Measurements from ENCODE around the gene LDLRAD3.
"Not testable (repeated sequence)": the region's sequence is repeated elsewhere in the genome, so short reads cannot be mapped to it uniquely, and the experiment has no call there.

LDLRAD3 gene, protein sequence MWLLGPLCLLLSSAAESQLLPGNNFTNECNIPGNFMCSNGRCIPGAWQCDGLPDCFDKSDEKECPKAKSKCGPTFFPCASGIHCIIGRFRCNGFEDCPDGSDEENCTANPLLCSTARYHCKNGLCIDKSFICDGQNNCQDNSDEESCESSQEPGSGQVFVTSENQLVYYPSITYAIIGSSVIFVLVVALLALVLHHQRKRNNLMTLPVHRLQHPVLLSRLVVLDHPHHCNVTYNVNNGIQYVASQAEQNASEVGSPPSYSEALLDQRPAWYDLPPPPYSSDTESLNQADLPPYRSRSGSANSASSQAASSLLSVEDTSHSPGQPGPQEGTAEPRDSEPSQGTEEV

GRCh38 chr11:35943713-35944502, at the start of gene LDLRAD3:
TSS of gene LDLRAD3 (plus strand) at chr11:35944062. CDS start at chr11:35944099, 37 bp downstream.
- H3K9me3 ChIP-seq (ENCODE audit: control insufficient read depth, insufficient read depth, low read length), result no peaks in the 10 kb centered on the region
- peak within 1 kb of the TSS; percentile 79 for H3K4me3 ChIP-seq (ENCODE audit: low read depth, low read length)
- peaks cover 26% of the 10 kb centered on the region for H3K27me3 ChIP-seq (ENCODE audit: control insufficient read depth, insufficient read depth, low read length)
- no peaks in the 10 kb centered on the region for H3K36me3 ChIP-seq (ENCODE audit: control insufficient read depth, insufficient read depth, low read length)
- peaks cover 12% of the 10 kb centered on the region for H3K4me1 ChIP-seq (ENCODE audit: control insufficient read depth, insufficient read depth, low read length)
- peak within 1 kb of the TSS; percentile 57 for H3K9ac ChIP-seq (ENCODE audit: low read depth, low read length)

DNA sequence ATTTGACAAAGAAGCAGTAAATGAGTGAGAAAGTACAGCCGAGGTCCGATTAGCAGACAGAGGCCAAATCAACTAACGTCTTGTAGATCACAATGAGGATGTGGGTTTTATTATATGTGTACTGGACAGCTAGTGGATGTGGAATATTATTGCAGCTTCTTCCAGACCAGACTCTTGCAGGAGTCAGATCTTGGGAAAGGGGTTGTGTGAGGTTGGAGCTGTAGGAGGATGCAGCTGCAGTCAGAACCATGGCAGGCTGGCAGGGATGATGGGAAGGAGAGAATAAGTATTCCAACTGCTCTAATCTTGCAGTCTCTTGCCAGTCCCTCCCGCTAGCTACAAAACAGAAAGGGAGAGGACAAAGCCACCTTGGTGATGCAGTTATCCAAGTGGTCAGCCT, 46.8 kb upstream of the LDLRAD3 start:
- Histone ChIP-seq H3K36me3 (ENCODE audit: control insufficient read depth, insufficient read depth, low read length) (no peaks in the 10 kb centered on the region), H3K27me3 (ENCODE audit: control insufficient read depth, insufficient read depth, low read length) (no peaks in the 10 kb centered on the region), H3K9me3 (ENCODE audit: control insufficient read depth, insufficient read depth, low read length) (no peaks in the 10 kb centered on the region), H3K4me1 (ENCODE audit: control insufficient read depth, insufficient read depth, low read length) (no peaks in the 10 kb centered on the region), H3K4me3 (ENCODE audit: low read depth, low read length) (no peak overlapping the region), H3K9ac (ENCODE audit: low read depth, low read length) (no peak overlapping the region)

GRCh38 chr11:35902961-35903360, 40.9 kb upstream of the LDLRAD3 start:
- no peaks in the 10 kb centered on the region for H3K36me3 ChIP-seq (ENCODE audit: control insufficient read depth, insufficient read depth, low read length)
- no peaks in the 10 kb centered on the region for H3K27me3 ChIP-seq (ENCODE audit: control insufficient read depth, insufficient read depth, low read length)
- H3K9ac ChIP-seq (ENCODE audit: low read depth, low read length), result no peak overlapping the region
- H3K9me3 ChIP-seq (ENCODE audit: control insufficient read depth, insufficient read depth, low read length), result no peaks in the 10 kb centered on the region
- no peak overlapping the region for H3K4me3 ChIP-seq (ENCODE audit: low read depth, low read length)
- H3K4me1 ChIP-seq (ENCODE audit: control insufficient read depth, insufficient read depth, low read length), result no peaks in the 10 kb centered on the region

- no peaks in the 10 kb centered on the region for H3K36me3 ChIP-seq (ENCODE audit: control insufficient read depth, insufficient read depth, low read length)
- no peak overlapping the region for H3K9ac ChIP-seq (ENCODE audit: low read depth, low read length)
- no peaks in the 10 kb centered on the region for H3K4me1 ChIP-seq (ENCODE audit: control insufficient read depth, insufficient read depth, low read length)
- H3K27me3 ChIP-seq (ENCODE audit: control insufficient read depth, insufficient read depth, low read length), result no peaks in the 10 kb centered on the region
- H3K4me3 ChIP-seq (ENCODE audit: low read depth, low read length), result no peak overlapping the region
- no peaks in the 10 kb centered on the region for H3K9me3 ChIP-seq (ENCODE audit: control insufficient read depth, insufficient read depth, low read length)
These were observed 38.1 kb upstream of the LDLRAD3 start for GRCh38 chr11:35905646-35906276.

DNA sequence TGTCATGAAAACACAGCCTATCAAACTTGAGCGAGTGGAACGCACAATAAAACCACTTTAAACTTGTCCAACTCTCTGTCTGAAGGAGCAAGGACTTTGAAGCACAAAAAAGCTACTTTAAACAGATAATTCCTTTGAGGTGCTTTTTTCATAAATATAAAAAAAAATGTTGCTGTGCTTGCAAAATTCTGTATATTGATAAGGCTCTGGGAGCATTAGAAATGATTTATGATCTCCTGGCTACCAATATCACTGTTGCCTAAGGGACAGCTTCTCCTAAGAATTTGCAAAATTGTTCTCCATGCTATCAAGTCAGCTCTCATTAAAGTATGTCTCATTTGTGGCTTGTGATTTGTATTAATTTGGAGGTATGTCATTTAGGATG, 37.6 kb upstream of the LDLRAD3 start:
- Histone ChIP-seq H3K4me1 (ENCODE audit: control insufficient read depth, insufficient read depth, low read length) (no peaks in the 10 kb centered on the region), H3K4me3 (ENCODE audit: low read depth, low read length) (no peak overlapping the region), H3K9ac (ENCODE audit: low read depth, low read length) (no peak overlapping the region), H3K9me3 (ENCODE audit: control insufficient read depth, insufficient read depth, low read length) (no peaks in the 10 kb centered on the region), H3K36me3 (ENCODE audit: control insufficient read depth, insufficient read depth, low read length) (no peaks in the 10 kb centered on the region), H3K27me3 (ENCODE audit: control insufficient read depth, insufficient read depth, low read length) (no peaks in the 10 kb centered on the region)

GRCh38 chr11:35906681-35907080, 37.2 kb upstream of the LDLRAD3 start:
- Histone ChIP-seq H3K9ac (ENCODE audit: low read depth, low read length) (no peak overlapping the region), H3K4me1 (ENCODE audit: control insufficient read depth, insufficient read depth, low read length) (no peaks in the 10 kb centered on the region)

GRCh38 chr11:35907648-35908431, 36.0 kb upstream of the LDLRAD3 start:
- Histone ChIP-seq H3K27me3 (ENCODE audit: control insufficient read depth, insufficient read depth, low read length) (no peaks in the 10 kb centered on the region), H3K9ac (ENCODE audit: low read depth, low read length) (no peak overlapping the region), H3K36me3 (ENCODE audit: control insufficient read depth, insufficient read depth, low read length) (no peaks in the 10 kb centered on the region), H3K9me3 (ENCODE audit: control insufficient read depth, insufficient read depth, low read length) (no peaks in the 10 kb centered on the region), H3K4me3 (ENCODE audit: low read depth, low read length) (no peak overlapping the region), H3K4me1 (ENCODE audit: control insufficient read depth, insufficient read depth, low read length) (no peaks in the 10 kb centered on the region)

More at GRCh38 chr11:35906681-35907080, 37.2 kb upstream of the LDLRAD3 start:
- no peak overlapping the region for H3K4me3 ChIP-seq (ENCODE audit: low read depth, low read length)
- no peaks in the 10 kb centered on the region for H3K9me3 ChIP-seq (ENCODE audit: control insufficient read depth, insufficient read depth, low read length)
- H3K27me3 ChIP-seq (ENCODE audit: control insufficient read depth, insufficient read depth, low read length), result no peaks in the 10 kb centered on the region
- no peaks in the 10 kb centered on the region for H3K36me3 ChIP-seq (ENCODE audit: control insufficient read depth, insufficient read depth, low read length)

- not testable (repeated sequence) for H3K9ac ChIP-seq (ENCODE audit: low read depth, low read length); H3K27me3 ChIP-seq (ENCODE audit: control insufficient read depth, insufficient read depth, low read length); H3K4me1 ChIP-seq (ENCODE audit: control insufficient read depth, insufficient read depth, low read length); H3K4me3 ChIP-seq (ENCODE audit: low read depth, low read length); H3K9me3 ChIP-seq (ENCODE audit: control insufficient read depth, insufficient read depth, low read length); H3K36me3 ChIP-seq (ENCODE audit: control insufficient read depth, insufficient read depth, low read length)
These were observed 35.5 kb upstream of the LDLRAD3 start for GRCh38 chr11:35908432-35908771.

DNA sequence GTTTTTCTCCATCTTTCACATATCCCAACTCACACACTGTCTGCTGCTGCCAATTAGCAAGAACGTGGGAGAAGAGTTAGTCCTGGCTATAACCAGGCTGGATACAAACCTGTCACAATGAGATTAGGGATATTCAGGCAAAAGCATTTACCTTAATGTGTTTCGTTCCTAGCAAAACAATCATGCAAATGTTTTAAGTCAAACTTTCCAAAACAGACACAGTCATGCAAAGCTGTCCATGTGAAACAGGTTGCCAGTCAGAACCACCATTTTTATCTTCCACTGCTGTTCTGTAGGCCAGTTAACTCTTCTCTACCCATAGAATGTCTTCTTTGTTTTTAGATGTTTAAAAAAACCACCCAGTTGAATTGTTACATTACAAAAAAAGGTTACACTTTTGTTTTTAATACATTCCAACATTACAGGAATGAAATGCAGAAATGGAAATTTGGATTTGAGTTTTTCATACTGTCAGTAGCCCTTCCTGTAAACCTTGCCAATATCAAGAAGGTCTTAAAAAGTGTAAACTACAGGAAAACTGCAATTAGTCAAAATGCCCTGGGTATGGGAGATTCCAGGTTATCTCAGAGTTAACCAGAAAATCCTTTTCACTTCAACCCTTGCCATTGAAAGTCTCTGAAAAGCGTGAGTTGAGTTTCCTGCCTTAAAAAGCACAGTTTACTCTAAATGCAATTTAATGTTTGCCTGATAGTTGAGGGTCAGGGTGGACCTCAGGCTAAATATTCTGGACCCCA, 34.2 kb upstream of the LDLRAD3 start:
- H3K36me3 ChIP-seq (ENCODE audit: control insufficient read depth, insufficient read depth, low read length), result no peaks in the 10 kb centered on the region
- no peaks in the 10 kb centered on the region for H3K27me3 ChIP-seq (ENCODE audit: control insufficient read depth, insufficient read depth, low read length)
- H3K4me3 ChIP-seq (ENCODE audit: low read depth, low read length), result no peak overlapping the region
- H3K4me1 ChIP-seq (ENCODE audit: control insufficient read depth, insufficient read depth, low read length), result no peaks in the 10 kb centered on the region
- H3K9ac ChIP-seq (ENCODE audit: low read depth, low read length), result no peak overlapping the region
- H3K9me3 ChIP-seq (ENCODE audit: control insufficient read depth, insufficient read depth, low read length), result no peaks in the 10 kb centered on the region

GRCh38 chr11:35911013-35911412, 32.8 kb upstream of the LDLRAD3 start:
- Histone ChIP-seq H3K9ac (ENCODE audit: low read depth, low read length) (no peak overlapping the region), H3K4me1 (ENCODE audit: control insufficient read depth, insufficient read depth, low read length) (no peaks in the 10 kb centered on the region), H3K27me3 (ENCODE audit: control insufficient read depth, insufficient read depth, low read length) (no peaks in the 10 kb centered on the region), H3K4me3 (ENCODE audit: low read depth, low read length) (no peak overlapping the region), H3K36me3 (ENCODE audit: control insufficient read depth, insufficient read depth, low read length) (no peaks in the 10 kb centered on the region), H3K9me3 (ENCODE audit: control insufficient read depth, insufficient read depth, low read length) (no peaks in the 10 kb centered on the region)

- H3K36me3 ChIP-seq (ENCODE audit: control insufficient read depth, insufficient read depth, low read length), result no peaks in the 10 kb centered on the region
- no peaks in the 10 kb centered on the region for H3K27me3 ChIP-seq (ENCODE audit: control insufficient read depth, insufficient read depth, low read length)
- no peaks in the 10 kb centered on the region for H3K9me3 ChIP-seq (ENCODE audit: control insufficient read depth, insufficient read depth, low read length)
- no peak overlapping the region for H3K4me3 ChIP-seq (ENCODE audit: low read depth, low read length)
- H3K4me1 ChIP-seq (ENCODE audit: control insufficient read depth, insufficient read depth, low read length), result no peaks in the 10 kb centered on the region
- H3K9ac ChIP-seq (ENCODE audit: low read depth, low read length), result no peak overlapping the region
These were observed 32.2 kb upstream of the LDLRAD3 start for GRCh38 chr11:35911616-35912165.
